Activated naive CD8-positive, alpha-beta T cell treated with anti-CD3 and anti-CD28 coated beads, Interleukin-2, amount 50 U/mL, for 16 hours (primary cell): ENCODE data around the gene OSBPL5.

ENCODE experiments used
- DNase-seq: peaks from one replicate; pipeline ENCODE4 v3.0.0-alpha.2; 2020; ENCODE audit warnings: low read depth, low spot score

Gene OSBPL5

DNA sequence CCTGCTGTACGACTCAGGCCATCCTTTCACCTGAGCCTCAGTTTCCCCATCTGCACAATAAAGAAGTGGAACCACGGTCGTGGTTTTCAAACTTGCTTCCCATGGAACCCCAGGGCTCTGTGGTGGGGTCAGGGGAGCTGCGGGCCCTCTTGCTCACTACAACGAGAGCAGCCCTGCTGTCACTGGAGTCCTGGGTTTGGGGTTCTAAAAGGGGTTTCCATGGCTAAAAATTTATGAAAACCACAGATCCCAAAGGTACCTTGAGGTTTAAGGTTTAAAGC, 62.5 kb downstream of the OSBPL5 start:
- DNase-seq, result no peak

DNA sequence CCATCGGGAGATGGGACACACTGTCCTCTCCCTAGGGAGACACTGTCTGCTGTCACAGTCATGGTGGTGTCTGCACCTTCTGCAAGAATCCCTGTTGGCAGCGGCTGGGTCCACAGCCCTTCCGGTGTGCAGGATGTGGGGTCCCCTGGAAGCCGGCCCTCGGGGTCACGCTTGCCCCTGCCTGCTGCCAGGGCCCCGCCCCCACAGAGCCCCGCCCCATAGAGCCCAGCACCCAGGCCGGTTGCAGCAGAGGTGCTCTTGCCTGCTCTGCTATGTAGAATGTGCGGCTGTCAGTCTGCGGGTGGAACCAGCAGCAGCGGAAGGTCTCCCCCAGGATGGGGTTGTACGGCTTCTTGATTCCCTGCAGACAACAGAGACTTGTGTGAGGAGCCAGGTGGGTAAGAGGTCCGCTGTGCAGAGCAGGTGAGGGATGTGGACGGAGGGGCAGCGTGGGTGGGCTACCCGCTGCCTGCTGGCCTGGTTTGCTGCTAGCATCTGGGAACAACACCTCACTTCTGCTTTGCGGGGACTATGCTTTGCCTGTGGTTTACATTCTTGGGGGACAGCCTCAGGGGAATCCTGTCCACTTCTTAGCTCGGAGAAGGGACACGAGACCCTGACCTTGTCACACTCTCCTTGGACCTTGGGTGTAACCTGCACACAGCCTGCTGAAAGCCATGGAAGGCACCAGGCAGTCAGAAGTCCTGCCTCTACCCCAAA, 63.0 kb downstream of the OSBPL5 start:
- DNase-seq, result no peak

DNA sequence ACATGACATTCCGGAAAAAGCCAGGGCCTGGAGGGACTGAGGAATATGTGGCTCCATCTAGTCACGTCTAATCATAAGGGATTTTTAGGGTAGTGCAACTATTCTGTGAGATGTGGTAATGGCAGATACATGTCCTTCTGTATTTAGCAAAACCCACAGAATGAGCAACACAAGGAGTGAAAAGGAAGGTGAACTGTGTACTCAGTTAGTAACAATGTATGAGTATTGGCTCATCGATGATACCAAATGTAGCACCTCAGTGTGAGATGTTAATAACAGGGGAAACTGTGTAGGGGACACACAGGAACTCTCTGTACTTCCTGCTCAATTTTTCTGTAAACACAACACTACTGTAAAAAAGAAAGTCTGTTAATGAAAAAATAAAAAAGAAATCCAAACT, 65.9 kb downstream of the OSBPL5 start:
- DNase-seq, result no peak

GRCh38 chr11:3096909-3097530, 68.1 kb downstream of the OSBPL5 start:
- DNase-seq, result no peak

GRCh38 chr11:3095712-3096361, 69.3 kb downstream of the OSBPL5 start:
- no peak for DNase-seq

DNA sequence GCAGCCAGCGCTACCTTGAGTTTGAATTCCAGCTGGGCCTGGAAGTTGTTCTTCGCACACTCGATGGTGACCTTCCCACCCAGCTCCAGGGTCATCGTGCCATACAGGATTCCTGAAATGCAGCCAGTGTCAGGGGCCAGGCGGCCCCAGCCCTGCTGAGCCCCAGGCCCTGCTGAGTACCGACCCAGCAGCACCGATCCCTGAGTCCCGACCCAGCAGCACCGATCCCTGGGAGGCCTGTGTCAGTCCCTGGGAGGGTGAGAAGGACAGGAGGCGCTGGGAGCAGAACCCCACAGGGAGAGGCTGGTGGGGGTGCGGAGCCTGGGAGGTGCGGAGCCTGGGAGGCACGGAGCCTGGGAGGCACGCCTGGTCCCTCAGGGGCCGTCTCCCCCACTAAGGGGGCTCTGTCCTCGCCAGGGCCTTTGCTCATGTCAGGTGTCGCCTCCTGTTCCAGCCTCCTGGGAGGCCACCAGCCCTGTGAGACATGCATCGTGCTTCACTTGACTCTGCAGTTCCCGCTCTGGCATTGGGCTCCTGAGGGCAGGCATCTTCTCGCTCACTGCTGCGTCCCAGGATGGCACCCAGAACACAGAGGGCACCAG, 70.8 kb downstream of the OSBPL5 start:
- no peak for DNase-seq

GRCh38 chr11:3093281-3094191, 71.6 kb downstream of the OSBPL5 start:
- no peak for DNase-seq

- DNase-seq, result no peak
Measured at GRCh38 chr11:3092603-3093141, 72.4 kb downstream of the OSBPL5 start.

GRCh38 chr11:3091846-3092602, 73.1 kb downstream of the OSBPL5 start:
- peak; percentile 40 for DNase-seq

DNA sequence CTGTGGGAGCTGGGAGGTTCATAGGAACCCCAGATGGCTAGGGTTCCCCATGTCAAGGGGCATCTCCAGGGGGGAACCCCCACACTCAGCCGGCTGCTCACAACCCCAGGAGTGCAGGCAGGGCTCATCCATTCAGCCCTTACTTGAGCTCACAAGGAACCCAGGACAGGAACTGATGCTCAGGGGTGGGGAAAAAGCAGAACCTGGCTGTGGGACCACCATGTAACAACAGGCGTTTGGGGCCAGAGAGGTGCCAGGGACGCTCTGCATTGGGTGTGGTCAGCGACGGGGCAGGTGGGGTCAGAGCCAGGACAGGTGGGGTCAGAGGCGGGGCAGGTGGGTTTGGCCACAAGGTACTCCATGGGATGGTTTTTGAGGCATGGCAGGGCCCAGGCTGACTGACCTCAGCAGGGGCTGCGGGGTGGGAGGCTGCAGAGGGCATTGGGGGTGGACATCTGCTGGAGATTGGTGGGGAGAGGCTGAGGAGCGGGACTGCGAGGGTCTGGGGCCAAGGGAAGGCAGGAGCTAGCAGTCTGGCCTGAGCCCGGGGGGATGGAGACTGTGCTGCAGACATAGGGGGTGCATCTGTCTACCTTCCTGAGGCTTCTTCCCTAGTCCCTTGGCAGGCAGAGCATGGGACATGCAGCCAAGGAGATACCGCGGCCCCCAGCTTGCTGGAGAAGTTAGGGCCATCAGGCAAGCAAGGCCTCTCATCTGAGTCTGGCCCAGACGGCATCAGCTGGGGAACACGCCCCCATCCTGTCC, 73.8 kb downstream of the OSBPL5 start:
- DNase-seq, result no peak

GRCh38 chr11:3090096-3090901, 74.8 kb downstream of the OSBPL5 start:
- DNase-seq, result no peak

DNA sequence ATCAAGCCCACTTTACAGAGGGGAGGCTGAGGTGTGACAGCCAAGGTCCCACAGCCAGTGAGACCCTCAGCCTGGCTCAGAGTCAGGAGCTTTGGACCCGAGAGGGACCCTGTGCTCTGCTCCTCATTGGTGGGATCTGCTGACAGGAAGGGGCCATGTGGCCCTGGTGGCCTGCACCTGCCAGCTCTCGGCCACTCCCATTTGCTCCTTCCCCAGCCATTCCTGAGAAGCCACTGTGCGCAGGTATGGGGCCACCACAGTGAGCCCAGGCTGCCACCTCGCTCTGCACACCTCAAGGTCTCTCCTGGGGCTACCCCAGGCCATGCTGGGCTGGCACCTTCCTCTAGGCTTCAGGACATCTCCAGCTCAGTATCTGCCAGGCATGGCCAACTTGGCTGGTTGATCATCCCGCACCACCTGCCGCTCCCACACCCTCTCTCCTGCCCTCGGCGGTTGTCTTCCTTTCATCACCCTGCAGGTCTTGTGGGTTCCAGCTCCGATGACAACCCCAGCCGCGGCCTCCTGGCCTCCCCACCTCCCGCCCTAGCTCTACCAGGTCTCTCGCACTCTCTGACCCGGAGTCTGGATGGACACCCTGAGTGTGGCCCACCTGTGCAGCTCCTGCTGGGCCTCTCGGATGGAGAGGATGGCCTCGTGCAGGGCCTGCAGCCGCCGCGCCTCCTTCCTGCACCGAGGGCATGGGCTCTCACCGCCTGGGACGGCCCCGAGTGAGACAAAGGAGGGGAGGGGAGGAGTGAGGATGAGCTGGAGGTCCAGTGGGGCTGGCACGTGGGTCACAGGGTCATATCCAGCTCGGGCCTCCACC, 75.7 kb downstream of the OSBPL5 start:
- no peak for DNase-seq

- no peak for DNase-seq
Measured at GRCh38 chr11:3088806-3089205, 76.3 kb downstream of the OSBPL5 start.

DNA sequence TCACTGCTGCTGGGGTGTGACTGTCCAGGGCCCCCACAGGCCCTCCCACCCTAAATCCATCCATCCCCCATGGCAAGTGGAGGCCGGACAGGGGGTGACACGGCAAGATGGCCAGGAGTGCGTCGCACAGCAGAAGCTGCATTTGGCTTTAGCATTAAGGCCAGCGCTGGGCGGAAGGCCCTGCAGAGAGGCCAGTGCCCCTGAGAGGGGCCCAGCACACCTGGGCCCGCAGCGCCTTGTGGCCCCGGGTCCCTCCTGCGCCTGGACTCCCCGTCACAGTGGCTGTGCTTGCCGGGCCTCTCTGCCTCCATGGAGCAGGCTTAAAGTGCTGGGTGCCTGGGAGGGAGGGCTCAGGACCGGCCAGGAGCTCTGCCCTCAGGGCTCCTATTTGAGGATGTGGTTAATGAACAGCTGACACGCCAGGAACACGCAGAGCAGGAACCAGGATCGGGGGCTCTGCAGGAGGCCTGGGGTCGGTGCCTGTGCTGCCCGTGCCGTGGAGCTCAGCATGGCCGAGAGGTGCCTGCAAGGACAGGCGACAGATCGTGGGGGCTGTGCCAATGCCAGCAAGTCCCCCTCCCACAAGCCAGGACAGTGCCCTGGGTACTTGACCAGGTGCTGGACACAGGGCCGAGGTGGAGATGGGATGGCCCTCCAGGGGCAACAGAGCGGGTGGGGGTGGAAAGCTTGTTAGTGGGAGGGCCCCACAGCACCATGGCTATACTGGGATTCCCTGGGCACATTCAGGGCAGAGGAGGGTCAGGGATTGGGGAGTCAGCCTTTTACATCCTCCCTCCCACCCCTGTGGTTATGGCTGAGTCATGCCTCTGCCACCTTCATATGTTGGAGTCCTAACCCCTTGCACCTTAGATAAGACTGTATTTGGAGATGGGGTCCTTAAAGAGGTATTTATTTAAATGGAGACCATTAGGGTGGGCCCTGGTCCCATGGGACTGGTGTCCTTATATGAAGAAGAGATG, 77.0 kb downstream of the OSBPL5 start:
- no peak for DNase-seq

- no peak for DNase-seq
Measured at GRCh38 chr11:3087373-3087772, 77.7 kb downstream of the OSBPL5 start.

- DNase-seq, result no peak
Measured at GRCh38 chr11:3086671-3087150, 78.4 kb downstream of the OSBPL5 start.

DNA sequence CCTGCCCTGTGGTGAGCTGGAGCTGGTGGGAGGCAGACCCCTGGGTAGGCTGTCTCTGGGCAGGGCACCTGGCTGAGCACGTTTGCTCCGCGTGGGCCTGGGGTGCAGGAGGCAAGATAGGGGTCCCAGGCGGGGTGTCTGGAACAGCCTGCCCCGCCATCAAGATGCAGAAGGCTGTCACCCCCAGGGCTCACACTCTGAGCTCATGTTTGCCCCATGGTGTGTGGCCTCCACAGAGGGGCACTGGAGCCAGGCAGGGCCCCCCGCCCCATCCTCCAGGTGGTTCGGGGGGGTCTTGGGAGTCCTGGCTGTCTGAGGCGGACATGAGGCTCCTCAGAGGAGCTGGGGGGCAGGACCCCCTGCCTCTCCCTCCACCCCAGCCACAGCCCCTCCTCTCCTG, 79.0 kb downstream of the OSBPL5 start:
- DNase-seq, result no peak
